SK-N-SH (cell line): ENCODE results near the gene STXBP6. TPM values are rescaled to one million over a fixed set of nuclear protein-coding genes. Genes with fewer than 3 reads are reported as not detected.

ENCODE experiments used
- CTCF ChIA-PET: fragments of 300-600, 350-600 bp; formaldehyde crosslinking; extraction: SDS; loops from one replicate; lab custom pipeline; 2021; lab: Yijun Ruan, JAX
- POLR2A ChIA-PET: fragments of 350-600 bp; sonication (Branson Sonifier 250); formaldehyde crosslinking; extraction: SDS; loops from one replicate; lab custom pipeline; 2020; ENCODE audit warnings: antibody characterized with exemption, inconsistent platforms; lab: Yijun Ruan, JAX
- DNase-seq: peaks from one replicate; pipeline ENCODE4 v3.0.0; 2012
- H2AFZ ChIP-seq: fragments of 200-600 bp; sonication (generic); 2 replicates; pipeline ENCODE4 v1.8.1; 2016; ENCODE audit warnings: antibody characterized with exemption, mild to moderate bottlenecking, low read depth
- H3F3A ChIP-seq: fragments of 200-600 bp; sonication (generic); replicated peaks from 2 replicates; pipeline ENCODE3; 2016; ENCODE audit warnings: antibody characterized with exemption, mild to moderate bottlenecking; ENCODE audit not compliant: insufficient read depth
- H3K27ac ChIP-seq, 2 experiments: fragments of 200-500 bp in 1 of 2; fragments of 200-600 bp in 1 of 2; sonication (Bioruptor generic) in 1 of 2; sonication (generic), shearing (Covaris generic) in 1 of 2; 2 replicates each; pipeline versions ENCODE4 v1.5.1 to v1.6.1; 2014 to 2016; ENCODE audit warnings: low read depth in 2 of 2, inconsistent platforms in 1 of 2, low read length in 1 of 2, mild to moderate bottlenecking in 1 of 2, mixed read lengths in 1 of 2
- H3K27me3 ChIP-seq: fragments of 200-600 bp; sonication (generic), shearing (Covaris generic); 2 replicates; pipeline ENCODE4 v1.6.1; 2016; ENCODE audit warnings: mixed run types; ENCODE audit not compliant: insufficient read depth
- H3K36me3 ChIP-seq, 2 experiments: fragments of 200-500 bp in 1 of 2; fragments of 200-600 bp in 1 of 2; sonication (Bioruptor generic) in 1 of 2; sonication (generic) in 1 of 2; replicated peaks in 1 of 2; 2 replicates each; pipeline versions ENCODE3 to v1.5.1; 2014 to 2016; ENCODE audit warnings: low read length in 1 of 2, mild to moderate bottlenecking in 1 of 2; ENCODE audit not compliant: insufficient read depth in 2 of 2, control insufficient read depth in 1 of 2
- H3K4me1 ChIP-seq, 2 experiments: fragments of 200-500 bp in 1 of 2; fragments of 200-600 bp in 1 of 2; sonication (Bioruptor generic) in 1 of 2; sonication (generic), shearing (Covaris generic) in 1 of 2; 2 replicates each; pipeline versions ENCODE4 v1.5.1 to v1.6.1; 2014 to 2016; ENCODE audit warnings: low read depth in 1 of 2, low read length in 1 of 2, mixed run types in 1 of 2; ENCODE audit not compliant: insufficient read depth in 2 of 2, control insufficient read depth in 1 of 2
- H3K4me2 ChIP-seq: fragments of 200-600 bp; sonication (generic), shearing (Covaris generic); 2 replicates; pipeline ENCODE4 v1.6.1; 2017; ENCODE audit warnings: mixed run types
- H3K4me3 ChIP-seq, 2 experiments: fragments of 200-500 bp in 1 of 2; fragments of 200-600 bp in 1 of 2; sonication (Bioruptor generic) in 1 of 2; sonication (generic), shearing (Covaris generic) in 1 of 2; 2 replicates each; pipeline versions ENCODE4 v1.5.1 to v1.8.1; 2014 to 2016; ENCODE audit warnings: low read depth in 2 of 2, inconsistent platforms in 1 of 2, low read length in 1 of 2, mild to moderate bottlenecking in 1 of 2, mixed read lengths in 1 of 2, moderate library complexity in 1 of 2
- H3K79me2 ChIP-seq: fragments of 200-600 bp; sonication (generic); 2 replicates; pipeline ENCODE4 v1.8.1; 2017; ENCODE audit warnings: mild to moderate bottlenecking; ENCODE audit not compliant: insufficient read depth
- H3K9ac ChIP-seq: fragments of 200-600 bp; sonication (generic); 2 replicates; pipeline ENCODE4 v1.6.1; 2017; ENCODE audit warnings: mixed run types
- H3K9me2 ChIP-seq: fragments of 200-600 bp; sonication (generic); 2 replicates; pipeline ENCODE4 v1.6.1; 2017; ENCODE audit warnings: mixed run types
- H3K9me3 ChIP-seq: fragments of 200-600 bp; sonication (generic); 2 replicates; pipeline ENCODE4 v1.6.1; 2017; ENCODE audit warnings: mixed run types, mild to moderate bottlenecking, moderate library complexity
- H4K20me1 ChIP-seq: fragments of 200-600 bp; sonication (generic); 2 replicates; pipeline ENCODE4 v1.6.1; 2017; ENCODE audit warnings: mild to moderate bottlenecking, mixed run types; ENCODE audit not compliant: insufficient read depth
- CHD2 ChIP-seq: fragments of 150-350 bp; IDR thresholded peaks from 2 replicates; pipeline ENCODE4 v1.6.1; 2018; ENCODE audit warnings: low read length; ENCODE audit not compliant: partially characterized antibody
- CTCF ChIP-seq: fragments of 200-600 bp; sonication (generic); IDR thresholded peaks from 2 replicates; pipeline ENCODE4 v1.6.1; 2017; ENCODE audit warnings: antibody characterized with exemption, mild to moderate bottlenecking, moderate library complexity
- EZH2phosphoT487 ChIP-seq: fragments of 200-600 bp; sonication (generic); IDR thresholded peaks from 2 replicates; pipeline ENCODE4 v1.6.1; 2017; ENCODE audit warnings: low read depth, mixed run types, mild to moderate bottlenecking, antibody characterized with exemption, moderate library complexity, borderline replicate concordance
- FOXM1 ChIP-seq: IDR thresholded peaks from 2 replicates; pipeline ENCODE4 v1.4.0; 2012; ENCODE audit warnings: low read depth, mild to moderate bottlenecking
- GABPA ChIP-seq: IDR thresholded peaks from 2 replicates; pipeline ENCODE4 v1.4.0; 2012; ENCODE audit warnings: low read depth, mild to moderate bottlenecking
- GATA2 ChIP-seq: sonication (generic); formaldehyde crosslinking; IDR thresholded peaks from 2 replicates; pipeline ENCODE4 v1.5.0; 2020; ENCODE audit warnings: mild to moderate bottlenecking, missing genetic modification reagents
- IRF3 ChIP-seq: fragments of 150-350 bp; IDR thresholded peaks from 2 replicates; pipeline ENCODE4 v1.6.1; 2016; ENCODE audit warnings: mild to moderate bottlenecking, low read depth, low read length
- JUND ChIP-seq: IDR thresholded peaks from 2 replicates; pipeline ENCODE4 v1.4.0; 2012
- NFIC ChIP-seq: IDR thresholded peaks from 2 replicates; pipeline ENCODE4 v1.4.0; 2012; ENCODE audit warnings: borderline replicate concordance
- NRF1 ChIP-seq: IDR thresholded peaks from 2 replicates; pipeline ENCODE4 v1.6.1; 2012; ENCODE audit warnings: low read depth, mild to moderate bottlenecking, low read length
- PBX3 ChIP-seq: IDR thresholded peaks from 2 replicates; pipeline ENCODE4; 2012
- POLR2AphosphoS5 ChIP-seq: IDR thresholded peaks from 2 replicates; pipeline ENCODE4 v1.6.1; 2012; ENCODE audit warnings: low read depth, low read length
- RAD21 ChIP-seq: IDR thresholded peaks from 2 replicates; pipeline ENCODE4 v1.6.1; 2012; ENCODE audit warnings: mild to moderate bottlenecking, low read length
- RCOR1 ChIP-seq: fragments of 150-350 bp; IDR thresholded peaks from 2 replicates; pipeline ENCODE4 v1.6.1; 2017; ENCODE audit warnings: antibody characterized with exemption, low read length
- SIN3A ChIP-seq: IDR thresholded peaks from 2 replicates; pipeline ENCODE4 v1.6.1; 2012; ENCODE audit warnings: low read depth, mild to moderate bottlenecking, low read length, moderate library complexity, borderline replicate concordance
- SMC3 ChIP-seq: IDR thresholded peaks from 2 replicates; pipeline ENCODE4 v1.6.1; 2012; ENCODE audit warnings: low read depth, low read length, improper control_type of control experiment
- USF1 ChIP-seq: IDR thresholded peaks from 2 replicates; pipeline ENCODE4 v1.4.0; 2012; ENCODE audit warnings: low read depth, borderline replicate concordance
- YY1 ChIP-seq: IDR thresholded peaks from 2 replicates; pipeline ENCODE4 v1.4.0; 2012; ENCODE audit warnings: low read depth, mild to moderate bottlenecking
- ZBTB33 ChIP-seq: IDR thresholded peaks from 2 replicates; pipeline ENCODE4 v1.4.0; 2012; ENCODE audit warnings: low read depth, borderline replicate concordance
- WGBS: methylation state at CpG from one replicate; pipeline ENCODE4 v1.1.6; 2017; ENCODE audit warnings: low lambda C conversion rate; 5-methylcytosine and 5-hydroxymethylcytosine counted together
- polyA plus RNA-seq, 3 experiments: library from polyadenylated mRNA; depleted of rRNA; stranded (reverse); fragments of >200 nt; gene quantifications; 2 replicates each; pipeline ENCODE4 v1.2.3, GENCODE V29; 2012

The STXBP6 gene
- polyA plus RNA-seq, 1 of the 3 experiments (the other 2 are of a cell fraction), result 0.16 TPM

- H3K4me3 ChIP-seq, result no peak overlapping the region
- H3K4me2 ChIP-seq, result no peak overlapping the region
- ChIA-PET CTCF (interaction anchor here (0.6 to 1.1 kb wide), 3 partner anchors 9 to 441 kb away, joined by 3 read pairs; no protein-coding TSS in a partner anchor), POLR2A (no interaction called here)
- no peak overlapping the region for H3K27ac ChIP-seq
- no peak overlapping the region for H2AFZ ChIP-seq
- no peaks in the 10 kb centered on the region for H3K9me3 ChIP-seq
- 8% methylated on average over 1 of the region's 1 CpG for WGBS
- TF ChIP-seq POLR2AphosphoS5, result no peak
- TF ChIP-seq ZBTB33, result no peak
- no peak for TF ChIP-seq JUND
- no peak for TF ChIP-seq CHD2
- no peak for TF ChIP-seq USF1
- no peak for TF ChIP-seq CTCF
- TF ChIP-seq RAD21, result no peak
- TF ChIP-seq FOXM1, result no peak
- no peak overlapping the region for H3K9ac ChIP-seq
- no peaks in the 10 kb centered on the region for H3K4me1 ChIP-seq
- no peaks in the 10 kb centered on the region for H3K9me2 ChIP-seq
- H4K20me1 ChIP-seq, result no peaks in the 10 kb centered on the region
- no peaks in the 10 kb centered on the region for H3K79me2 ChIP-seq
- H3K36me3 ChIP-seq, result no peaks in the 10 kb centered on the region
- peaks cover 5% of the 10 kb centered on the region for H3K27me3 ChIP-seq
- no peaks in the 10 kb centered on the region for H3F3A ChIP-seq
- no peak for DNase-seq
Observed at GRCh38 chr14:25056688-25057078, 6.7 kb upstream of the STXBP6 start.

- ChIA-PET CTCF (interaction anchor here (0.6 to 1.1 kb wide), 2 partner anchors 76 to 441 kb away, joined by 3 read pairs; no protein-coding TSS in a partner anchor), POLR2A (no interaction called here)
- Histone ChIP-seq H3K4me2 (no peak overlapping the region), H3F3A (no peaks in the 10 kb centered on the region), H3K79me2 (no peaks in the 10 kb centered on the region), H3K9ac (no peak overlapping the region), H3K27me3 (peaks cover 9% of the 10 kb centered on the region), H4K20me1 (no peaks in the 10 kb centered on the region), H3K9me3 (no peaks in the 10 kb centered on the region), H3K4me3 (no peak overlapping the region), H2AFZ (no peak overlapping the region), H3K9me2 (no peaks in the 10 kb centered on the region), H3K36me3 (no peaks in the 10 kb centered on the region), H3K27ac (no peak overlapping the region), H3K4me1 (no peaks in the 10 kb centered on the region)
- no peak for DNase-seq
- WGBS, result 6% methylated on average over 2 of the region's 2 CpGs
- TF ChIP-seq GATA2 (CRISPR knock-in tag) (no peak), RAD21 (no peak), IRF3 (no peak), JUND (no peak), EZH2phosphoT487 (no peak), NRF1 (no peak), CHD2 (no peak), RCOR1 (no peak), PBX3 (no peak), YY1 (no peak), SMC3 (no peak), GABPA (no peak), NFIC (no peak), SIN3A (no peak)
Observed at GRCh38 chr14:25055992-25056687, 6.2 kb upstream of the STXBP6 start.
